ENCODE measurements around the gene IFIT2.

GRCh38 chr10:89263091-89263490 is 38.8 kb upstream of the IFIT2 start:
- TF ChIP-seq ZNF274 (IDR thresholded peaks at IDR 0.05; ENCODE audit: low read depth, low read length) = no peak
- TF ChIP-seq YY1 (IDR thresholded peaks at IDR 0.05; ENCODE audit: insufficient read depth, insufficient read length) = no peak

Measured in NT2/D1 (cell line).